ENCODE data around the gene PITPNB. TPM values are rescaled to one million over a fixed set of nuclear protein-coding genes. Genes with fewer than 3 reads are reported as not detected.

PITPNB gene
- total RNA-seq, 1 experiment from 2014 or later: 82.6 TPM

DNA sequence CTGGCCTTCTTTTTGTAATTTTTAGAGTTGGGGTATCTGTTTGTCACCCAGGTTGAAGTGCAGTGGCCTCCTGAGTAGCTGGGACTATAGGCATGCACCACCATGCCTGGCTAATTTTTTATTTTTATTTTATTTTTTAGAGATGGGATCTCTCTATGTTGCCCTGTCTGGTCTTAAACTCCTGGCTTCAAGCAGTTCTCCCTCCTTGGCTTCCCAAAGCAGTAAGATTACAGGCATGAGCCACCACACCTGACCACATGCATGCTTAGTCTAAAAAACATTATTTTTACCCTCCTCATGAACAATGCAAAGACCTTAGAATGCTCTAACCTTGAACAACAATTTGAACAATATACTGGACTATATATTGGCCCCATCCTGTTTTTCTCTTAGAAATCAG is 22.1 kb upstream of the PITPNB start (continued):
- TF ChIP-seq REST (IDR thresholded peaks at IDR 0.05; ENCODE audit: low read depth) (no peak), CBX3 (IDR thresholded peaks at IDR 0.05; ENCODE audit: low read depth) (no peak), ELF1 (IDR thresholded peaks at IDR 0.05; ENCODE audit: borderline replicate concordance, low read depth) (no peak), MAX (IDR thresholded peaks at IDR 0.05) (no peak)

- H2AFZ ChIP-seq (ENCODE audit: low read depth, low read length, poor library complexity, severe bottlenecking): no peak overlapping the region
- CTCF ChIA-PET: interaction anchor here (1.2 kb wide), 1 partner anchor 17 kb away, joined by 4 read pairs; no protein-coding TSS in a partner anchor
- TF ChIP-seq YY1 (IDR thresholded peaks at IDR 0.05; ENCODE audit: extremely low read depth, insufficient replicate concordance, low read depth, low read length): no peak
- TF ChIP-seq ZFX (IDR thresholded peaks at IDR 0.05): no peak
- TF ChIP-seq, protein P1, sequence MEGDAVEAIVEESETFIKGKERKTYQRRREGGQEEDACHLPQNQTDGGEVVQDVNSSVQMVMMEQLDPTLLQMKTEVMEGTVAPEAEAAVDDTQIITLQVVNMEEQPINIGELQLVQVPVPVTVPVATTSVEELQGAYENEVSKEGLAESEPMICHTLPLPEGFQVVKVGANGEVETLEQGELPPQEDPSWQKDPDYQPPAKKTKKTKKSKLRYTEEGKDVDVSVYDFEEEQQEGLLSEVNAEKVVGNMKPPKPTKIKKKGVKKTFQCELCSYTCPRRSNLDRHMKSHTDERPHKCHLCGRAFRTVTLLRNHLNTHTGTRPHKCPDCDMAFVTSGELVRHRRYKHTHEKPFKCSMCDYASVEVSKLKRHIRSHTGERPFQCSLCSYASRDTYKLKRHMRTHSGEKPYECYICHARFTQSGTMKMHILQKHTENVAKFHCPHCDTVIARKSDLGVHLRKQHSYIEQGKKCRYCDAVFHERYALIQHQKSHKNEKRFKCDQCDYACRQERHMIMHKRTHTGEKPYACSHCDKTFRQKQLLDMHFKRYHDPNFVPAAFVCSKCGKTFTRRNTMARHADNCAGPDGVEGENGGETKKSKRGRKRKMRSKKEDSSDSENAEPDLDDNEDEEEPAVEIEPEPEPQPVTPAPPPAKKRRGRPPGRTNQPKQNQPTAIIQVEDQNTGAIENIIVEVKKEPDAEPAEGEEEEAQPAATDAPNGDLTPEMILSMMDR (IDR thresholded peaks at IDR 0.05 in 2 of 3, conservative IDR thresholded peaks at IDR 0.05 in 1 of 3; ENCODE audit: borderline replicate concordance in 1 of 3, insufficient read depth in 1 of 3, low read depth in 2 of 3, low read length in 2 of 3): no peak
- TF ChIP-seq SIN3A (IDR thresholded peaks at IDR 0.05; ENCODE audit: low read depth): no peak
- no peak for TF ChIP-seq CBX3 (IDR thresholded peaks at IDR 0.05; ENCODE audit: low read depth)
- TF ChIP-seq POLR2A (IDR thresholded peaks at IDR 0.05; ENCODE audit: borderline replicate concordance, extremely low read depth, insufficient read depth, insufficient read length): no peak
- TF ChIP-seq, protein P2, sequence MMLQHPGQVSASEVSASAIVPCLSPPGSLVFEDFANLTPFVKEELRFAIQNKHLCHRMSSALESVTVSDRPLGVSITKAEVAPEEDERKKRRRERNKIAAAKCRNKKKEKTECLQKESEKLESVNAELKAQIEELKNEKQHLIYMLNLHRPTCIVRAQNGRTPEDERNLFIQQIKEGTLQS (IDR thresholded peaks at IDR 0.05): no peak
- no peak for TF ChIP-seq FOSL1 (IDR thresholded peaks at IDR 0.05; ENCODE audit: low read depth)
- no peak for TF ChIP-seq ZNF274 (IDR thresholded peaks at IDR 0.05; ENCODE audit: low read depth, low read length)
- TF ChIP-seq POLR2AphosphoS5 (IDR thresholded peaks at IDR 0.05; ENCODE audit: low read depth, low read length): no peak
- no peak for TF ChIP-seq TCF7L2 (IDR thresholded peaks at IDR 0.05; ENCODE audit: borderline replicate concordance, extremely low read depth, insufficient read depth, insufficient read length)
- H3K27ac ChIP-seq (ENCODE audit: low read depth, low read length): no peak overlapping the region
- RAD21 ChIA-PET (ENCODE audit: low non-redundant PET in 1 of 2, low total read pairs in 2 of 2, uncharacterized antibody in 2 of 2, unreplicated experiment in 2 of 2): no interaction called here
- H3K9me3 ChIP-seq (ENCODE audit: control insufficient read depth in 1 of 2, insufficient read depth in 1 of 2, low read depth in 1 of 2, low read length in 2 of 2): no peaks in the 10 kb centered on the region
- H3K27me3 ChIP-seq (ENCODE audit: insufficient read depth, low read length): no peaks in the 10 kb centered on the region
- no peak overlapping the region for H3K4me3 ChIP-seq (replicated peaks in 1 of 2; ENCODE audit: low read depth in 1 of 2, low read length in 2 of 2)
- no peaks in the 10 kb centered on the region for H4K20me1 ChIP-seq (ENCODE audit: insufficient read depth)
- POLR2A ChIA-PET: interaction anchor here (1.1 kb wide), 1 partner anchor 18 kb away, joined by 3 read pairs; the partner anchor contains the start of gene PITPNB
- ATAC-seq (0 out of 2 replicates have a peak, but pooled peaks have one; percentile 58), DNase-seq (ENCODE audit: low read depth, low spot score) (no peak)
- BruUV-seq (replicated peaks): no TSS peak
- H3K9me2 ChIP-seq (ENCODE audit: insufficient read depth): no peaks in the 10 kb centered on the region
- H3K4me2 ChIP-seq (ENCODE audit: low read length): no peak overlapping the region
- H3K4me1 ChIP-seq (ENCODE audit: control insufficient read depth in 1 of 2, insufficient read depth in 2 of 2, low read length in 2 of 2): no peaks in the 10 kb centered on the region
- intact Hi-C loops (cut with micrococcal nuclease): no loop called here
- H3K36me3 ChIP-seq (ENCODE audit: control insufficient read depth in 1 of 2, insufficient read depth in 2 of 2, low read length in 2 of 2): no peaks in the 10 kb centered on the region
- no peak overlapping the region for H3K9ac ChIP-seq (ENCODE audit: low read length)
- no peaks in the 10 kb centered on the region for H3K79me2 ChIP-seq (ENCODE audit: insufficient read depth, low read length)
Measured at GRCh38 chr22:27937453-27937852, 18.4 kb upstream of the PITPNB start.

Measured in HCT116 (cell line).